GM06990 (cell line): ENCODE measurements around the gene GART.
A peak's percentile ranks its signal among the peaks of the same experiment; 100 is the strongest.

ENCODE experiments used
- DNase-seq: peaks from one replicate; pipeline ENCODE4 v3.0.0-alpha.2; 2011; ENCODE audit not compliant: insufficient read length; ENCODE audit errors: extremely low read depth
- H3K27me3 ChIP-seq: replicated peaks from 2 replicates; pipeline ENCODE4 v1.6.0; 2011; ENCODE audit warnings: low read length; ENCODE audit not compliant: control insufficient read depth, insufficient read depth
- H3K36me3 ChIP-seq: 2 replicates; pipeline ENCODE4 v1.5.1; 2011; ENCODE audit warnings: low read length; ENCODE audit not compliant: control insufficient read depth, insufficient read depth
- H3K4me3 ChIP-seq: replicated peaks from 2 replicates; pipeline ENCODE4 v1.5.1; 2011; ENCODE audit warnings: low read depth, mild to moderate bottlenecking, control low read depth, low read length
- CTCF ChIP-seq: IDR thresholded peaks from 2 replicates; pipeline ENCODE4 v1.5.1; 2011; ENCODE audit warnings: low read length, control low read depth, mild to moderate bottlenecking, inconsistent platforms; ENCODE audit not compliant: insufficient read depth, poor library complexity, severe bottlenecking

GART gene

GRCh38 chr21:33496345-33496744 lies 45.6 kb downstream of the GART start:
- TF ChIP-seq CTCF: no peak
- Histone ChIP-seq H3K36me3 (no peaks in the 10 kb centered on the region), H3K4me3 (no peak overlapping the region), H3K27me3 (no peaks in the 10 kb centered on the region)
- no peak for DNase-seq

- no peak for DNase-seq
- TF ChIP-seq CTCF: no peak
- Histone ChIP-seq H3K27me3 (no peaks in the 10 kb centered on the region), H3K4me3 (no peak overlapping the region), H3K36me3 (no peaks in the 10 kb centered on the region)
Measured at GRCh38 chr21:33495743-33496142, 46.2 kb downstream of the GART start.

GRCh38 chr21:33493756-33494155 lies 48.2 kb downstream of the GART start:
- H3K27me3 ChIP-seq: no peaks in the 10 kb centered on the region

GRCh38 chr21:33492571-33492970 lies 49.3 kb downstream of the GART start:
- no peak overlapping the region for H3K4me3 ChIP-seq

More at GRCh38 chr21:33493756-33494155, 48.2 kb downstream of the GART start:
- H3K4me3 ChIP-seq: no peak overlapping the region
- TF ChIP-seq CTCF: no peak
- DNase-seq: no peak
- H3K36me3 ChIP-seq: no peaks in the 10 kb centered on the region

GRCh38 chr21:33491373-33492102 lies 50.4 kb downstream of the GART start, which contains the start of gene DNAJC28:
Gene DNAJC28 (minus strand): TSS chr21:33491716. CDS start chr21:33489393, 2,323 bp downstream.
- no peak for TF ChIP-seq CTCF
- Histone ChIP-seq H3K27me3 (no peaks in the 10 kb centered on the region), H3K36me3 (no peaks in the 10 kb centered on the region), H3K4me3 (peak within 1 kb of the TSS; percentile 83)
- DNase-seq: peak; percentile 93

More at GRCh38 chr21:33492571-33492970, 49.3 kb downstream of the GART start:
- Histone ChIP-seq H3K36me3 (no peaks in the 10 kb centered on the region), H3K27me3 (no peaks in the 10 kb centered on the region)
- no peak for TF ChIP-seq CTCF
- no peak for DNase-seq

- Histone ChIP-seq H3K27me3 (no peaks in the 10 kb centered on the region), H3K36me3 (no peaks in the 10 kb centered on the region), H3K4me3 (peak overlapping the region; percentile 83)
- TF ChIP-seq CTCF: no peak
- no peak for DNase-seq
Measured at GRCh38 chr21:33490991-33491372, 50.9 kb downstream of the GART start.
